NCI-H2171 (cell line): ENCODE results near the gene RARG.

Experiments
- DNase-seq: peaks from one replicate; lab custom pipeline; 2025; lab: John Stamatoyannopoulos, UW

The RARG gene

DNA sequence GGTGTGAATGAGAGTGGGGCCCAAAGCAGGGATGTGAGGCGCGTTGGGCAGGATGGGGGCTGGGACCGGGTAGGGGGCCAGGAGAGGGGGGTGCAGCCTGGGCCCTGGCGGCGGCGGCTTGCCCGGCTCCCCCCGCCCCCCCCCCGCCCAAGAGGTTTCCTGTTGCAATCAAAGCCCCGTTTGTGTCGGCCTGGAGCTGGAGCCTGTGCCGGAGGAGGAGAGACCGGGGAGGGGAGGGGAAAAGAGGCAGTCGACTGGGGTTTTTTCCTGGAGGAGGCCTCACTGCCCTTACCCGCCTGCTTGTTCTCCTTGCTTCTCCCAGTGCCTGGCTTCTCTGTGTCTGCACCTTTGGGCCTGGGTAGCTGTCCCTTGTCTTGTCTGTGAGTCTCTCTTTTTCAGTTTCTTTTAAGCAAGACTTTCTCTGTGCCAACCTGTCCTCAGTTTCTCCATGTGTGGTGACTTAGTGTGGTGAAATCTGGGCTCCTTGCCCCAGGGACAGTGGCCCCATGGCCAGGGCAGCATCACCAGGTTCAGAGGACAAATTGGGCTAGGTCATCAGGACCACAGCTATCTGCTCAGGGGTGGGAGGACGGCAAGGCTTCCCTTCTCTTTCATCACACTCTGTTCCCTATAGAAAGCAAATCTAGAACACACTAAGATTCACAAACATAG, 8.5 kb downstream of the RARG start:
- DNase-seq, result no peak

DNA sequence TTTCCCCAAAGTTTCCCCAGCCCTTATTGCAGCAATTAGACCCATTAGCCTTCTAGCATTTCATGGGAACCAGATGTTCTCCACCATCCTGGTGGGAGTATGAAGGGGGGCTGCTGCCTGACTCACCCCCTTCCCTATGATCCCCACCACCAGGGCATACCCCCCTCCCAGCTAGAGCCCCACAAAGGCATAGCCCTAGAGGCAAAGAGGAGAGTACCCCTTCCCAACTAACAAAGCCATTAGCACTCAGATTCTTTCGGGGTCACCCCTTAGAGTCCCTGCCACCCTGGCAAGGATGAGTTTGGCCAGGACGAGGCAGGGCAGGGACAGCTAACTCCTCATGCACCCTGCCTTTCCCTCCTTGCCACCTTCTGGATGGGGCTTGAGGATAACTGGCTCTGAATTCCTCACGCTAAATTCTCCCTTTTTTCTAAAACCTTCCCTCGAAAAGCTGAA, 9.2 kb downstream of the RARG start:
- DNase-seq, result no peak

DNA sequence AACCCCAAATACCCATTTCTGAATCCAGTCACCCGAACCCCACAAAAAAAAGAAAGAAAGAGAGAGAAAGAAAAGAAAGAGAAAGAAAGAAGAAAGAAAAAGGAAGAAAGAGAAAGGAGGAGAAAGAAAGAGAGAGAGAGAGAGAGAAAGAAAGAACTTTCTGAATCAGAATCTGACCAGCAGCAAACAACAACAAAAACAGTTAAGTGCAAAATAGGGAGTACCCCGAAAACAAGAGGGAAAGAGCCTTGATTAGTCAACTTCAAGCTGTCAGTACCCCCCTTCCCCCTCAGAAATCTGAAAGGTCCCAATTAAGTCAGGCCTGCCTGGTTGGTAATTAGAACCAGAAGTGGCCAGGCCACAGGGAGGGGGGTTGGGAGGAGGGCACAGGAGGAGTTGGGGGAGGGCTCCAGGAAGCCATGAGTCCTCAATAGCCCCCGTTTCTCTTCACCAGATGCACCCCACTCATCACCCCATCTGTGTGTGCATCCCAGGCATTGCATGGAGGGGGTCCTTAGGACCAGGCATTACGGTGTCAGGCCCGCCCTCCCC, 9.8 kb downstream of the RARG start:
- no peak for DNase-seq

DNA sequence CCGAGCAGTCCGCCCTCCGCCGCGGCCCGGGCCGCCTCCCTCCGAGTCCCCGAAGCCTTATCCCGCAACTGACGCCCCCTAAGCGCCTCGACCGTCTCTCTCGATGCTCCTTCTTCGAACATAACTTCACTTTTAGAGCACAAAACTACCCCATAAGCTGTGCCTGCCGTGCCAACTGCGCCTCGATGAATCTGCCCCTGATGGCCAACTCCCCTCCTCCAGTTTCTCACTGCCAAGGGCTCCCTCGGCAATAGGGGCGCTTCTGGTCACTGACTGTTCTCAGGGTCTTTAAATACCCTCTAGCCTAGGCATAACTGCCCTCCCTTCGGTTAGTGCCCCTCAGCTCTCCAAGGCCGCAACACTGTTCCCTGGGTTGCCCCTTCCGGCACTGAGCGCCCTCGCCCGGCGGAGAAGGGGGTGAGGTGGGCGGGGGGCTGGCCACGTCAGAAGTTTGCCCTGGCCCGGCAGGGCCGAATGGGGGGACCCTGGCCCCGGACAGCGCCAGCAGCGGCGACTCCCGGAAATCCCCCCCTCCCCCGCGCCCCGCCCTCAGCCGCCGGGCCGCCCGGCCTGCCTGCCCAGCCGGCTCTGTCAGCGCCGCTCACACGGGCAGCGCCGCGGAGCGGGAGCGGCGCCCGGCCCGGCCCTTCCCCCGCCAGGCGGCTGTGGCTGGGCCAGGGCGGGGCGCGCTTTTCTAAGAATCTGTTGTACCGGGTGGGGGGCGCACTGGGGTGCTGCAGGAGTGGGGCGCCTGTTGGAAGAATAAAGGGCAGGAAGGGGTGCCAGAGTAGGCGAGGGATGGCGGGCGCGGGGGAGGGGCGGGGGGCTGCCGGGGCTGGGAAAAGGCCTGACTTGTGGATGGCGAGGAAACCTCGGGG, 10.6 kb downstream of the RARG start:
- no peak for DNase-seq

DNA sequence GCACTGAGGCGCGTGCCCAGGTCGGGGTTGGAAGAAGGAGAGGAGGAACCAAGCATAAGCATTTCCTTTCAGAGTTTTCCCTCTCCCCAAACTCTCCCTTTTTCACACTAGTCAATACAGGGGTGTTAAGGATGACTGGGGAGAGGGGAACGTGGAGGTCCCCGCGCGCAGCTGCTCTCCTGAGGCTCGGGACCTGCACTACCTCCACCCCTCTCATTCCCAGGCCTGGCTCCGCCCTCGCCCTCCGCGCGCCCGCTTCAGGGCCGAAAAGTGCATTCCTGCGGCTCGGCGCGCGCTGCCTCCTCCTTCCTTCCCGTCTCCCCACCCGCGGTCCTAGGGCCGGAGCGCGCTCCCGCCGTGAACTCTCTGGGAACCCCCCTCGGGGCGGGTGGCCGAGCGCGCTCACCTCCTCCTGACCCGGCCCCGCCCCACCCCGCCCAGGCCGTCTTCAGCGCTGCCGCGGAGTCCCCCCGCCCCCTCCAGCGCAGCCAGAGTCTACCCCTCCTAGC, 11.3 kb downstream of the RARG start:
- peak; percentile 67 for DNase-seq

DNA sequence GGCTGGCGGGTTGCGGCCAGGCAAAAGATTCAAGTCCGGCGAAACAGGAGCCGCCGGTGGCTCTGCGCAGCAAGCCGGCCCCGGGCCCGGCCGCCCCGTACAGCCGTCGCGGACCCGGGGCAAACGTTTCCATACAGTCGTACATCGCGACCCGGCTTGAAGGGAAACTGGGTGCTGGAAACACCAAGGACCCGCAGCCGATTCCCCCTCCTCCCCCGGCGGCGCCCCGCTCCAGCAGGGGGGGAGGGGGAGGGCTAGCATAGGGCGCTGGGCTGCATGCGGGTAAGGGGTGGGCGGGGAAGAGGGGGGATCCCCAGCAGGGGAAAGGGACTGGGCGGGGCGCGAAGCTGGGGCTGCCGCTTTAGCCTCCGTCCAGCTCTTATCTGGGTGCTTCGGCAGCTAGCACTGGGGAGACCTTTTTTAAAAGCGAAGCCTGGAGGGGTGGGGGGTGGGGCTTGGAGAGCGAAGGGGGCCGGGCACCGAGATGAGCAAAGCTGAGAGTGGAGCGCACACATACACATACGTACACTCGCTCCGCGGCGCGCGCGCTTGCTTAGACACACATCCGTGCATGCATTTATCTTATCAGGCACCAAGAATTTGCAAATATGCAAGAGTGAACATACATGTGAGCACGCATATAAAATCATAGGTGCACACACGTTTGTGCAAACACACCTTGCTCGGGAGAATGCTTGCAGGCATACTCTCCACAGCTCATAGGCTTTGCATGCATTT, 11.9 kb downstream of the RARG start:
- DNase-seq, result peak; percentile 25

DNA sequence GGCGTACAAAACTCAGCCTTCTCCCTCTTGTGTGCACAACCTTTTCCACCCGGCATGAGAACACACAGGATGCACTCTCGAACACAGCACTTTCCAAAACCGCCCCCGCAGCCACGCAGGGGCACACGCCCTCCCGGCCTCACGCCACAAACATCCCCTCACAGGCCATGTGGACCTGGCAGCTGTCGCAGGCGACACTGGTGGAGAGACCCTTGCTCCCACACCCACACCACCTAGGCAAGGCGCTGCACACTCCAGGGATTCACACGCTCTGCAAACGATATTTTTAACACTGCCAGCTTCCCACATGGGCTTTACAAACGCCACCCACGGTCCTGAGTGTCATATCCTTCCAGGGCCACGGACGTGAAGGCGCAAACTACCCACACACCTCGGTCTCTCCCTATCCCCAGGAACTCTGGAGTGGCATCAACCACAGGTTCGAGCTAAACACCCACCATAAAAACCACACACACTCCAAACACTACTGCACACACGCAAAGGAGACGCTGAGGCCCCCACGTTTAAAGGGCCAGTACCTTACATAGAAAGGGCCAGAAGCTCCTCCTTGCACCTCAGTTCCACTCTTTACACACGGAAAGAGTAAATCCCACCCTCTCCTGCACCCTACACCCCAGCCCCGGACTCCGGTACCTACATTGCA, 12.6 kb downstream of the RARG start:
- DNase-seq, result no peak

DNA sequence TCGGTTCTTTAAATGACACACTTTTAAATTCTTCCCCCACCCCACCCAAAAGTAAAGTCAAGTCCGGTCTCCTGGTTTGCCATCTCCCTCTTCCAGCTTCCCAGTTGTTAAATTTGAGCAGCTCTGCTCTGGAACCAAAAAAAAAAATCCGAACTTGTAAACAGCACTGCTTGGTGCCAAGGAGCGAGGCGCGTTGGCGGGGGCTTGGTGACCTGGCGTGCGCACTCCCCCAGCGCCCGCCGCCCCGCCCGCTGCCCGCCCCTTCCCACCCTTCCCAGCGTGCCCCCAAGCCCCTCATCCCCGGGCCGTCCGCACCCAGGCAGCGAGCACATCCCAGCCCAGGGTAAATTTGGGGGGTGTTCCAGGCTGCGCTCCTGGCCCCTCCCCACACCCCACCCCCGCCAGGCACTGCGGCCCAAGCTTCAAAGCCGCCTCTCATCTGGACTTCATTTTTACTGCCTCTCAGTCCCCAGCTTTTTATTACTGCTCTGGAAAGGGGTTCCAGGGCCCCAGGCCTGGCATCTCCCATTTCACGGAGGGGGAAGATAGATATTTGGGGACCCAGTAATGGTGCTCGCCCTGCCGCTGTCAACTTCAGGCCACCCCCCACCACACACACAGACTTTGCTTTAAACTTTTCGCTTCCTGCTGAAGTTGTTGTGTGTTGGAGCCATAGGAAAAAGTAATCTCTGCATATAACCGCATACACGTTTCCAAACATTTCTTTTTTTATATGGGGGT, 13.3 kb downstream of the RARG start:
- no peak for DNase-seq

DNA sequence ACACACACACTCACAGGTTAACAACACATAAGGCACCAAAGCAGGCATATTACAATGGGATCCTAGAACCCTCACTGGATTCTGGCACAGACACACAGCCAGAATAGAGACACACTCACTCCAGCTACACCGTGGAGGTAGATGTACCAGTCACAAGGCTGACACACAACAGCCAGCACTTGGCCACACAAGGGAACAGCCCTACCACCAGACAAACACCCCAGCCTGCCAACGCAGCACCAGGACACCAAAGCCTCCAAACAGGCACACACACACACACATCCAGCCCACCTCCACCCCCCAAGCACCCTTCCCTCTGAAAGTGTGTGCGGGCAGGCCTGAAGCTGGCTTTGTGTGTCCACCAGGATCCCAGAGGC, 14.1 kb downstream of the RARG start:
- no peak for DNase-seq

DNA sequence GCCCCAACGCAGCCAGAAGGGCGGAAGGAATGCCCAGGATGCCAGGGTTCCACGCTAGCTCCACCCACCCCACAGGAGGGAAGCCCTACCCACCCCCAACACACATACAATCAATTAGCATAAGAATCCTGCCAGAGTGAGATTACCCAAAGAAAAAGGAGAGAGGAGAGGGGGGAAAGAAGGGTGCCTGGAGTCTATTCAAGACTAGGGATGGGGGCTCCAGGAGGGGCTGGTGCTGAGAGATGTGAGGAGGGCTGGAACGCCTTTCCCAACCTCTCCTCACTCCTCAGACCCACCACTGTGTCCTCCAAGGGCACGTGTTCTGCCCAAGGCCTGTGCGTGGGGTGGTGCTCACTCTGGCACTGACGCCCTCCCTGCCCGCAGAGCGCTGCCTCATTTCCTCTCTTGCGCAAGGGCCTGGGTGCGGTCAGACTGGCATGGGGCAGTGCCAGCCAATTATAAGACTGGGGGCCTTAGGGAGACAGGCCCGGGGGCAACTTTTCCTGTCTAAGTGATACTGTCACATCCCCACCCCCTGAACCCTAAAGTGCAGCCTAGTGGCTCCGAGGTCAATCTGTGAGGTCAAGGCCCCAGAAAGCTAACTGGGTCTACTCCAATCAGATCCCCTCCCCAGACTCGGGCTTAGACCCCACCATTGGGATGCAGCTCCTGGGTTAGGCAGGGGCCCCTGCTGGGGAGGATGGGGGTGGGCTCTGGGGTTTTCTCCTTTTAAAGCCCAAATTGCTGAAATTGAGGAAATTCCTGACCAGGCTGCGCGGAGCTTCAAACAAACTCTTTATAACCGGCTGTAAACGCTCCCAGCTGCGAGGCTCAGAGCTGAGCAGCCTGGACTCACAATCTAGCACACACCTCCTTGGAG, 14.7 kb downstream of the RARG start:
- DNase-seq, result no peak

DNA sequence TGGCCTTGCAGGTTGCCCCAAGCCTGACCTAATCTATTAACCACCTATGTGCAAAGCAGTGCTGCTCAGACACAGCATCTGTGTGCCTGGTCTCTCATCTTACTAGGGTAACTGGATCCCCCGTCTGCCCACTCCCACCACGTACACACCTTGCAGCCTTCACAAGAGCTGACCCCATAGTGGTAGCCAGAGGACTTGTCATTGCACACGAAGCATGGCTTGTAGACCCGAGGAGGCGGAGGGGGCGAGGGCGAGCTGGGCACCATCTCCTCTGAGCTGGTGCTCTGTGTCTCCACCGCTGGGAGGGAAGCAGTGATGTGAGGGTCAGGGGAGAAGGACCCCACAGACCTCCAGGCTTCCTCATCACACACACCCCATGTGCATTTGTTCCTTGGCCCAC, 16.5 kb downstream of the RARG start:
- no peak for DNase-seq

DNA sequence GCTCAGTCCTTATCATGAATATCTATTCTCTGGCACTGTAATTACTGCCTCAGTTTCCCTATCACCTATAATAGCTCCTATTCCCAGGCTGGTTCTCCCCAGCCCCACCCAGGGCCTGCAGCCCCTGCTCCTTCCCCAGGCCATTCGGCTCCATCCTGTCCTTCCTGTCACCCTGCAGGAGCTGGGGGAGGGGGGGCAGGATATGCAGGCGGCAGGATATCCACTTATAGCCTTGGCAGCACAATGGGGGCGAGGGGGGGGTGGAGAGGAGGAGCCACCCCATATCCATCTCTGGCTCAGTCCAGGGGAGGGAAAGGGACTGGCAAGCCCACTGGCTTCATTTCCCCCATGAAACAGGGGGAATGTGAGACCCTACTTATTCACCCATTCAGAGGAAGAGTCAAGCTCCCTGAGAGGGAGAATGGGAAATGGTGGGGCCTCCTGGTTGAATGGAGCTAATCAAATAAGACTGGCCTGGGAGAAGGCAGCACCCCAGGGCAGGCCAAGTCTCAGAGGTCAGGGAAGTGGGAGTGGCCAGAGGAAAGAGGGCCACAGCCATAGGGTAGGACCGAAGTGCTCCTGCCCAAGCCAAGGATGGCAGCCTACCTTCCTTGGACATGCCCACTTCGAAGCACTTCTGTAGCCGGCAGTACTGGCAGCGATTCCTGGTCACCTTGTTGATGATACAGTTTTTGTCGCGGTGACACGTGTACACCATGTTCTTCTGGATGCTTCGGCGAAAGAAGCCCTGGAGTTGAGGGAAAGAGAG, 17.1 kb downstream of the RARG start:
- DNase-seq, result no peak

DNA sequence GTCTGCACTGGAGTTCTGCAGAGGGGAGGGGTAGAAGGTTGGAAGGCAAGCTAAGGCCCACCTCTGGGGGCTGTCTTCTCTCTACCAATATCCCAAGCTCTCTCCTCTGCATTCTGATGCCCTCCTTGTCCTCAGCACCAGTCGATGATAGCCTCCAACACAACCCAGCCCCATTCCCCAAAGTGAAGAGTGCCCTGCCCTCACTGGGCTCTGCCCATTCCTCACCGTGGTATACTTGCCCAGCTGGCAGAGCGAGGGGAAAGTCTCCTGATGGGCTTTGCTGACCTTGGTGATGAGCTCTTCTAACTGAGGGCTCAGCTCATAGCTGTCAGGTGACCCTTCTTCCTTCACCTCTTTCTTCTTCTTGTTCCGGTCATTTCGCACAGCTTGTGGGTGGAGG, 17.8 kb downstream of the RARG start:
- no peak for DNase-seq

DNA sequence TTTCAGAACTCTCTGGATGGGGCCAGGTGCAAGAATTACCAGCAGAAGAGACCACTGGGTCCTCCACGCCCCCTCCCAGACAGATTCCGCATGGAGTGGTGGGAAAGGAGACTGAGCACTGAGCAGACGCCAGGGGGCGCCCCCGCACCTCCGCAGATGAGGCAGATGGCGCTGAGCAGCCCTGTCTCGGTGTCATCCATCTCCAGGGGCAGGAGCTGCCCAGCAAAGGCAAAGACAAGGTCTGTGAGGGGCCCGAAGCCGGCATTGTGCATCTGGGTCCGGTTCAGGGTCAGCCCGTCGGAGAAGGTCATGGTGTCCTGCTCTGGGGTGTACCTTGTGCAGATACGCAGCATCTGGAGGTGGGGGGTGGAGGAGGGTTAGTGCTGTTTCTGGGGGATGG, 18.7 kb downstream of the RARG start:
- peak; percentile 74 for DNase-seq

DNA sequence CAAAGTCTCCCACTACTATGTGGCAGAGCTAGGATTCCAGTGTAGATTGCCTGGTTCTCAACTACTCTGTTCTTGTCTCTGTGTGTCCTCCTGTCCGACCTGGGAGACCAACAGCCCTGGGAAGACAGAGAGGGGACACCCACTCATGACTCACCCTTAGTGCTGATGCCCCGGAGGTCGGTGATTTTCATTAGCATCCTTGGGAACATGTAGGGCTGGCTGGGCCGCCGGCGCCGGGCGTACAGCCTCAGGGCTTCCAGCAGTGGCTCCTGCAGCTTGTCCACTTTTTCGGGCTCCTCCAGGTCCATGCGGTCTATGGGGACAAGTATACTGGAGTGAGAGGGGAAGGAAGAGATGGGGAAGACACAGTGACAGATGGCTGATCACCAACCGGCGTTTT, 19.1 kb downstream of the RARG start:
- DNase-seq, result no peak

DNA sequence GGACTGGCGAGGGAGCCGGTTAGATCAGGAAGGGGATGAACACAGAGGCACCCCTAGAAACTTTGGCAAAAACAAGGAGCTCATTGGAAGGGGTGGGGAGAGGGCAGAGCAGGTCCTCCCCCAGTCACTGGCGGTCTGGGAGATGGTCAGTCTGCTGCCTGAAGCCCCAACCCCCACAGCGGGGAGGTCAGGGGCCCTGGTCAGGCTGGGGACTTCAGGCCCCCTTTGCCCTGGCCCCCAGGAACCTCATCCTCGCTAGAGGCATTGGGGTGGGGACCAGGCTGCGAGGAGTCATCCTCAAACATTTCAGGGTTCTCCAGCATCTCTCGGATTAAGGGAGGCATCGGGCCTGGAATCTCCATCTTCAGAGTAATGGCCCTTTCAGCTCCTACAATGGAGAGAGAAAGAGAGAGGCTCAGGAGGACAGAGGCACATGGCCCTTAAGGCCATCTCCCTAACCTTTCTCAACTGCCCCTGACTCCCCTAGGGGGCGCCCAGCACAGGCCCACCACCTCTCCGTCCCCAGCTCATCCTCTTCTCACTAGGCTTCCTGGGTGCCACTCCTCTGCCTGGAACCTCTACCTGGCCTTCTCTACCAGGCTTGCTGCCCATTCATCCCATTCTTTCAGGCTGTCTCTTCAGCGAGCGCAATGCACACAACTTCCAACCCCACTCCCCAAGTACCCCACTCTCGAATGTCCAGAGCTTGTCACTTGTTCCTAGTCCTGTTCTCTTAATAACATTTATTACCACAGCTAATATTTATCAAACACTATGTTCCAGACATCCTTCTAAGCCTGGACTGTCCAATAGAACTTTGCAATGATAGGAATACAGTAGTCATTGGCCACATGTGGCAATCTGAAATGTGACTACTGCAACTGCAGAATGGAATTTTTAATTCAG, 20.3 kb downstream of the RARG start:
- DNase-seq, result no peak

DNA sequence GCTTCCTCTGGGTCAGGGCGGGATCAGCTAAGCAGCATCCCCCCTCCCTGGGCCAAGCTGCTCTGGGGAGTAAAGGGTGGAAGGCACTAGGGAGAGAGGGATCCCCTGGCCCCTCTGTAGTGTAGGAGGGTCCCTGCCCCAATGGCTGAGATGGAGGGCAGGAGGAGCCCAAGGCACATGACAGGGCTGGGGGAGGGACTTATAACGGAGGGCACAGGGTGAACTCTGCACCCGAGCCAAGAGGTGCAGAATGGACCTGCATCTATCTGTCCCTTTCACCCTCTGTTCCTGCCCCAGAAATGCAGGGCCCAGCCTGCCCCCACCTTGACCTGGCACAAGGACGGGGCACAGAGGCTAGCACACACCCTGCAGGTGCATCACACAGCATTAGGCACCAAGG, 21.2 kb downstream of the RARG start:
- no peak for DNase-seq

DNA sequence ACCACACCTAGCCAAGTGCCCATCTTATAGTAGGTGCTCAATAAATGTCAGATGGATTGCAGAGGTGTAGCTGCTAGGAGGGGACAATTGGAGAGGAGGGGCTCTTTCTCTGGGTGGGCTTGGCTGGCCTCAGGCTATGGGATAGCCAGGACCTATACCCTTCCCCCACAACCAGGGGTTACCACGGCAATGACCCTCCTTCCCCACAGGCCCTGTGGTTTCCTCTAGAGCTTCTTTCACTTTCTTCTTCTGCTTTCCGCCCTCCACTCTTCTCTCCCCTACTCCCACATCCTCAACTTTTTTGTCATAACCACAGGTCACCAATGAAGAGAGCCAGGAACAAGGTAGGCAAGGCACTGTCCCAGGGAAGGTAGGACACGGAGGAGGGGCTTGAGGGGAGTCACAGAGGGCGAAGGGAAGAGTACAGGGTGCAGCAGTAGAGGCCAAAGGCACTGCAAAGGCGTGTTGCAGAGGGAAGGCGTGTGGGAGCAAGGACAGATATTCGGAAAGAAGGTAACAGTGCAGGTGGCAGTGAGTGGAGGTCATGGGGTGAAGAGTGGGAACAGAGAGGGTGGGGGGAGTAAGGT, 23.0 kb downstream of the RARG start:
- no peak for DNase-seq
